GM21423 (cell line): Measurements from ENCODE around the gene AEBP1.

ENCODE experiments used
- ATAC-seq: cut with Tn5 transposase; IDR thresholded peaks from one replicate; pipeline ENCODE4 v1.9.1; 2021; ENCODE audit warnings: mild to moderate bottlenecking, moderate library complexity; ENCODE audit not compliant: unreplicated experiment

The AEBP1 gene

GRCh38 chr7:44139311-44140010, 35.3 kb downstream of the AEBP1 start:
- ATAC-seq = no peak

GRCh38 chr7:44140341-44140740, 36.2 kb downstream of the AEBP1 start:
- ATAC-seq = no peak

- ATAC-seq = no peak
These were observed 37.2 kb downstream of the AEBP1 start, which contains the start of gene MYL7 for GRCh38 chr7:44141221-44141850. Gene MYL7, minus strand, starts transcription at chr7:44141332. Its CDS starts 27 bp downstream, at chr7:44141305.

- no peak for ATAC-seq
These were observed 37.9 kb downstream of the AEBP1 start for GRCh38 chr7:44142028-44142427.

GRCh38 chr7:44143646-44144250, 39.6 kb downstream of the AEBP1 start:
- no peak for ATAC-seq

GRCh38 chr7:44144426-44144967, 40.4 kb downstream of the AEBP1 start:
- ATAC-seq = no peak

- no peak for ATAC-seq
These were observed 40.9 kb downstream of the AEBP1 start for GRCh38 chr7:44144968-44145478.

GRCh38 chr7:44145479-44145968, 41.4 kb downstream of the AEBP1 start:
- ATAC-seq = no peak

- peak; percentile 36 for ATAC-seq
These were observed 42.1 kb downstream of the AEBP1 start for GRCh38 chr7:44145969-44146911.

GRCh38 chr7:44147026-44147991, 43.2 kb downstream of the AEBP1 start:
- no peak for ATAC-seq

- ATAC-seq = no peak
These were observed 44.0 kb downstream of the AEBP1 start for GRCh38 chr7:44148166-44148565.

GRCh38 chr7:44148961-44149536, 44.9 kb downstream of the AEBP1 start:
- ATAC-seq = no peak

GRCh38 chr7:44149571-44150465, 45.7 kb downstream of the AEBP1 start:
- ATAC-seq = no peak

- peak; percentile 46 for ATAC-seq
These were observed 46.3 kb downstream of the AEBP1 start for GRCh38 chr7:44150466-44150832.

GRCh38 chr7:44150966-44151941, 47.1 kb downstream of the AEBP1 start:
- ATAC-seq = no peak

GRCh38 chr7:44151956-44152355, 47.8 kb downstream of the AEBP1 start:
- no peak for ATAC-seq
